SJCRH30 (cell line): ENCODE data around the gene VMAC. TPM values are rescaled to one million over a fixed set of nuclear protein-coding genes. Genes with fewer than 3 reads are reported as not detected.

ENCODE experiments used
- DNase-seq, 2 experiments: peaks; one replicate each; pipeline ENCODE4 v3.0.0-alpha.2; 2015 to 2020
- H3K27ac ChIP-seq: fragments of 250-450 bp; sonication (Bioruptor Pico); 2 replicates; pipeline ENCODE4 v1.5.1; 2020; ENCODE audit warnings: mild to moderate bottlenecking, moderate library complexity
- H3K27me3 ChIP-seq: fragments of 250-450 bp; sonication (Bioruptor Pico); 2 replicates; pipeline ENCODE4 v1.5.1; 2020; ENCODE audit warnings: mild to moderate bottlenecking, moderate library complexity
- H3K36me3 ChIP-seq: fragments of 250-450 bp; sonication (Bioruptor Pico); 2 replicates; pipeline ENCODE4 v1.5.1; 2020; ENCODE audit warnings: mild to moderate bottlenecking, moderate library complexity
- H3K4me1 ChIP-seq: fragments of 250-450 bp; sonication (Bioruptor Pico); 2 replicates; pipeline ENCODE4 v1.5.1; 2020; ENCODE audit warnings: mild to moderate bottlenecking, moderate library complexity
- H3K4me3 ChIP-seq: fragments of 250-450 bp; sonication (Bioruptor Pico); 2 replicates; pipeline ENCODE4 v1.5.1; 2020; ENCODE audit warnings: mild to moderate bottlenecking, moderate library complexity
- H3K9me3 ChIP-seq: fragments of 250-450 bp; sonication (Bioruptor Pico); replicated peaks from 2 replicates; pipeline ENCODE4 v1.5.1; 2020; ENCODE audit warnings: mild to moderate bottlenecking, moderate library complexity
- total RNA-seq: library from RNA; depleted of rRNA; stranded (reverse); fragments of >200 nt; shearing (Covaris generic); gene quantifications from 2 replicates; pipeline ENCODE4 v1.2.3, GENCODE V29; 2014; rRNA removed

The VMAC gene
- total RNA-seq, 1 experiment from 2014 or later = 1.3 TPM

DNA sequence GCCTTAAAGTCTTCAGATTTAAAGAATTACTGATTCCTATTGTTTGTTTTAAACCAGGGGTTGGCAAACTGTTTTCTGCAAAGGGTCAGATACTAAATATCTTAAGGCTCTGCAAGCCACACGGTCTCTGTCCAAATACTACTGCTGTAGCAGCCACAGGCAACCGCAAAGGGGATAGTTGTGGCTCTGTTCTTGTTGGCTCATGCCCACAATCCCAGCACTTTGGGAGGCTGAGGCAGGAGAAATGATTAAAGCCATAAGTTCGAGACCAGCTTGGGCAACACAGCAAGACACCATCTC lies 50.9 kb downstream of the VMAC start:
- H3K27ac ChIP-seq = no peak overlapping the region
- H3K27me3 ChIP-seq = no peaks in the 10 kb centered on the region
- H3K4me1 ChIP-seq = peaks cover 27% of the 10 kb centered on the region
- DNase-seq = no peak
- H3K36me3 ChIP-seq = no peaks in the 10 kb centered on the region
- no peaks in the 10 kb centered on the region for H3K9me3 ChIP-seq
- no peak overlapping the region for H3K4me3 ChIP-seq

DNA sequence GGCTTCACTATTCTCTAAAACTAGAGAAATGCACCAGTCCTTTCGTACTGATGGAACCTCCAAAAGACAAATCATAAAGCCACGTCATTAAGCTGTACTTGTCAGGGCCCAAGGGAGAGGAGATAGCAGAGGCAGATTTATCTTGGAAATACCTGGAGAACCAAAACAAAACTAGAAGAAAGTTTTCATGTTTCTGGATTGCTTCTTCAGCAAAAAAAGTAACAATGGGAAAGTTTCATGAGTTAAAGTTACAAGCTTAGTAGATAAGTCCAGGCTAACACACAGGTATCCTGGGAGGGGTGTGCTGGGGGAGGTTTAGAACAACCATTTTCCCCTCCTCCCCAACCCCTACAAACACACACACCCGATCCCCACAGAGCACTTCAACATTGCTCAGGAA lies 51.7 kb downstream of the VMAC start:
- DNase-seq = no peak
- H3K27me3 ChIP-seq = no peaks in the 10 kb centered on the region
- H3K27ac ChIP-seq = no peak overlapping the region
- H3K4me3 ChIP-seq = no peak overlapping the region
- no peaks in the 10 kb centered on the region for H3K36me3 ChIP-seq
- no peaks in the 10 kb centered on the region for H3K9me3 ChIP-seq
- peaks cover 27% of the 10 kb centered on the region for H3K4me1 ChIP-seq

- no peaks in the 10 kb centered on the region for H3K9me3 ChIP-seq
- H3K4me1 ChIP-seq = peaks cover 31% of the 10 kb centered on the region
- no peak for DNase-seq
- no peak overlapping the region for H3K4me3 ChIP-seq
- no peaks in the 10 kb centered on the region for H3K36me3 ChIP-seq
- H3K27ac ChIP-seq = no peak overlapping the region
- no peaks in the 10 kb centered on the region for H3K27me3 ChIP-seq
These were observed 52.1 kb downstream of the VMAC start for GRCh38 chr19:5956728-5957127.

GRCh38 chr19:5957170-5957569 lies 52.5 kb downstream of the VMAC start:
- no peak for DNase-seq
- H3K36me3 ChIP-seq = no peaks in the 10 kb centered on the region
- peaks cover 32% of the 10 kb centered on the region for H3K4me1 ChIP-seq
- H3K27me3 ChIP-seq = no peaks in the 10 kb centered on the region
- no peak overlapping the region for H3K27ac ChIP-seq
- H3K9me3 ChIP-seq = no peaks in the 10 kb centered on the region
- no peak overlapping the region for H3K4me3 ChIP-seq

DNA sequence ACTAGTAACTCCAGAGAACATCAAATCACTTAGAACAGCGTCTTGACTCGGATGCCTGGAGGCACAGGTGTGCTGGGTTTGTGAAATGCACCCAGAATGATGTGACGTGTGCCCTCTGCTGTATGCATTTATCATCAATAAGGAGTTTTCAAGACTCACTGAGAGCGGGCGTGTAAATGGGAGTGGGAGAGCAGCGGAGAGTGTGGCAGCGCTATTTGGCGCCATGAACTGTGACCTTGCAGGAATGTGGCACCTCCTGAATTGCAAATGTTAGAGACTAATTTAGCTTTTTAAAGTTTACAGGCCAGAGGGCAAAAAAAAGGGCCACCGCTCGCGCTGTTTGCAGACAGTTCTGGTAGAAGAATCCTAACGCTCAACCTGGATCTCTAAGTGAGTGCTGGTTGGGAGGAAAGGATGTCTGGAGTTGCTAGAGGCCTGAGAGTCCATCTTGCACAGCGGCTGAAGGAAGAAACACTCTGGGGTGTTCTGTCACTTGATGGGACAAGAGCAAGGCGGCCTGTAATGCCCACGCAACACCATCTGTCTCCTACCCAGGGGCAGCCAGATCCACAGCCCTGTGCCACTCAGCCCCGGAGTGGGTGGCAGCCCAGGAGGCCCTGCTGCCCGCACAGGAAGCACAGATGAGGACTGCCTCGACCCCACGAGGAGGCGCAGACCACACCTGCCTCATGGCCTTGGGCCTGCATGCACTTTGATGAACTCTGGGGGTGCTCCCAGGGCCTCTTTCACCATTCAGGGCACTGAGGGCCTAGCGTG lies 53.6 kb downstream of the VMAC start:
- no peak overlapping the region for H3K27ac ChIP-seq
- H3K4me1 ChIP-seq = peaks cover 39% of the 10 kb centered on the region

GRCh38 chr19:5958851-5959122 lies 54.1 kb downstream of the VMAC start:
- no peak for DNase-seq
- H3K27ac ChIP-seq = no peak overlapping the region
- no peak overlapping the region for H3K4me3 ChIP-seq
- no peaks in the 10 kb centered on the region for H3K27me3 ChIP-seq
- H3K9me3 ChIP-seq = no peaks in the 10 kb centered on the region
- no peaks in the 10 kb centered on the region for H3K36me3 ChIP-seq
- H3K4me1 ChIP-seq = peaks cover 34% of the 10 kb centered on the region

More for the DNA sequence above, 53.6 kb downstream of the VMAC start:
- no peaks in the 10 kb centered on the region for H3K27me3 ChIP-seq
- no peak overlapping the region for H3K4me3 ChIP-seq
- H3K36me3 ChIP-seq = no peaks in the 10 kb centered on the region
- H3K9me3 ChIP-seq = no peaks in the 10 kb centered on the region
- no peak for DNase-seq

GRCh38 chr19:5959260-5960004 lies 54.8 kb downstream of the VMAC start:
- no peak overlapping the region for H3K4me3 ChIP-seq
- H3K36me3 ChIP-seq = no peaks in the 10 kb centered on the region
- H3K4me1 ChIP-seq = peaks cover 27% of the 10 kb centered on the region
- no peak overlapping the region for H3K27ac ChIP-seq
- H3K9me3 ChIP-seq = no peaks in the 10 kb centered on the region
- DNase-seq = no peak
- H3K27me3 ChIP-seq = no peaks in the 10 kb centered on the region

Other genes with a start within 250 kb of the VMAC start
- gene MICOS13, start 224.4 kb upstream of the VMAC start, total RNA-seq = 33.0 and 45.6 TPM in 2 replicates
- 0.89 and 1.3 TPM in 2 replicates for gene HSD11B1L, start 223.8 kb upstream of the VMAC start, total RNA-seq
- 510 and 695 TPM in 2 replicates for gene RPL36, start 214.6 kb upstream of the VMAC start, total RNA-seq
- gene LONP1, start 184.7 kb upstream of the VMAC start, total RNA-seq = 53.5 and 54.0 TPM in 2 replicates
- gene CATSPERD, start 184.2 kb upstream of the VMAC start, total RNA-seq = not detected in 2 replicates
- 1.7 and 2.1 TPM in 2 replicates for gene PRR22, start 120.1 kb upstream of the VMAC start, total RNA-seq
- gene DUS3L, start 113.7 kb upstream of the VMAC start, total RNA-seq = 28.2 and 29.1 TPM in 2 replicates
- gene NRTN, start 99.8 kb upstream of the VMAC start, total RNA-seq = 21.5 and 23.6 TPM in 2 replicates
- 2.0 TPM in 2 replicates for gene FUT6, start 65.2 kb upstream of the VMAC start, total RNA-seq
- gene FUT3, start 53.4 kb upstream of the VMAC start, total RNA-seq = 21.9 and 23.9 TPM in 2 replicates
- gene FUT5, start 34.3 kb upstream of the VMAC start, total RNA-seq = 0.61 and 0.94 TPM in 2 replicates
- 245 and 307 TPM in 2 replicates for gene NDUFA11, start 1.1 kb upstream of the VMAC start, total RNA-seq
- 0.73 and 1.9 TPM in 2 replicates for gene CAPS, start 9.4 kb downstream of the VMAC start, total RNA-seq
- 74.8 and 76.5 TPM in 2 replicates for gene RANBP3, start 73.3 kb downstream of the VMAC start, total RNA-seq
- gene RFX2, start 205.6 kb downstream of the VMAC start, total RNA-seq = 5.7 and 6.0 TPM in 2 replicates
- gene ACSBG2, start 230.8 kb downstream of the VMAC start, total RNA-seq = not detected in 2 replicates